SK-N-SH (cell line): ENCODE results near the gene FRAS1. TPM values are rescaled to one million over a fixed set of nuclear protein-coding genes. Genes with fewer than 3 reads are reported as not detected.

ENCODE experiments used
- CTCF ChIA-PET: fragments of 300-600, 350-600 bp; formaldehyde crosslinking; extraction: SDS; loops from one replicate; lab custom pipeline; 2021; lab: Yijun Ruan, JAX
- POLR2A ChIA-PET: fragments of 350-600 bp; sonication (Branson Sonifier 250); formaldehyde crosslinking; extraction: SDS; loops from one replicate; lab custom pipeline; 2020; ENCODE audit warnings: antibody characterized with exemption, inconsistent platforms; lab: Yijun Ruan, JAX
- DNase-seq: peaks from one replicate; pipeline ENCODE4 v3.0.0; 2012
- H2AFZ ChIP-seq: fragments of 200-600 bp; sonication (generic); 2 replicates; pipeline ENCODE4 v1.8.1; 2016; ENCODE audit warnings: antibody characterized with exemption, mild to moderate bottlenecking, low read depth
- H3F3A ChIP-seq: fragments of 200-600 bp; sonication (generic); replicated peaks from 2 replicates; pipeline ENCODE3; 2016; ENCODE audit warnings: antibody characterized with exemption, mild to moderate bottlenecking; ENCODE audit not compliant: insufficient read depth
- H3K27ac ChIP-seq, 2 experiments: fragments of 200-500 bp in 1 of 2; fragments of 200-600 bp in 1 of 2; sonication (Bioruptor generic) in 1 of 2; sonication (generic), shearing (Covaris generic) in 1 of 2; 2 replicates each; pipeline versions ENCODE4 v1.5.1 to v1.6.1; 2014 to 2016; ENCODE audit warnings: low read depth in 2 of 2, inconsistent platforms in 1 of 2, low read length in 1 of 2, mild to moderate bottlenecking in 1 of 2, mixed read lengths in 1 of 2
- H3K27me3 ChIP-seq: fragments of 200-600 bp; sonication (generic), shearing (Covaris generic); 2 replicates; pipeline ENCODE4 v1.6.1; 2016; ENCODE audit warnings: mixed run types; ENCODE audit not compliant: insufficient read depth
- H3K36me3 ChIP-seq, 2 experiments: fragments of 200-500 bp in 1 of 2; fragments of 200-600 bp in 1 of 2; sonication (Bioruptor generic) in 1 of 2; sonication (generic) in 1 of 2; replicated peaks in 1 of 2; 2 replicates each; pipeline versions ENCODE3 to v1.5.1; 2014 to 2016; ENCODE audit warnings: low read length in 1 of 2, mild to moderate bottlenecking in 1 of 2; ENCODE audit not compliant: insufficient read depth in 2 of 2, control insufficient read depth in 1 of 2
- H3K4me1 ChIP-seq, 2 experiments: fragments of 200-500 bp in 1 of 2; fragments of 200-600 bp in 1 of 2; sonication (Bioruptor generic) in 1 of 2; sonication (generic), shearing (Covaris generic) in 1 of 2; 2 replicates each; pipeline versions ENCODE4 v1.5.1 to v1.6.1; 2014 to 2016; ENCODE audit warnings: low read depth in 1 of 2, low read length in 1 of 2, mixed run types in 1 of 2; ENCODE audit not compliant: insufficient read depth in 2 of 2, control insufficient read depth in 1 of 2
- H3K4me2 ChIP-seq: fragments of 200-600 bp; sonication (generic), shearing (Covaris generic); 2 replicates; pipeline ENCODE4 v1.6.1; 2017; ENCODE audit warnings: mixed run types
- H3K4me3 ChIP-seq, 2 experiments: fragments of 200-500 bp in 1 of 2; fragments of 200-600 bp in 1 of 2; sonication (Bioruptor generic) in 1 of 2; sonication (generic), shearing (Covaris generic) in 1 of 2; 2 replicates each; pipeline versions ENCODE4 v1.5.1 to v1.8.1; 2014 to 2016; ENCODE audit warnings: low read depth in 2 of 2, inconsistent platforms in 1 of 2, low read length in 1 of 2, mild to moderate bottlenecking in 1 of 2, mixed read lengths in 1 of 2, moderate library complexity in 1 of 2
- H3K79me2 ChIP-seq: fragments of 200-600 bp; sonication (generic); 2 replicates; pipeline ENCODE4 v1.8.1; 2017; ENCODE audit warnings: mild to moderate bottlenecking; ENCODE audit not compliant: insufficient read depth
- H3K9ac ChIP-seq: fragments of 200-600 bp; sonication (generic); 2 replicates; pipeline ENCODE4 v1.6.1; 2017; ENCODE audit warnings: mixed run types
- H3K9me2 ChIP-seq: fragments of 200-600 bp; sonication (generic); 2 replicates; pipeline ENCODE4 v1.6.1; 2017; ENCODE audit warnings: mixed run types
- H3K9me3 ChIP-seq: fragments of 200-600 bp; sonication (generic); 2 replicates; pipeline ENCODE4 v1.6.1; 2017; ENCODE audit warnings: mixed run types, mild to moderate bottlenecking, moderate library complexity
- H4K20me1 ChIP-seq: fragments of 200-600 bp; sonication (generic); 2 replicates; pipeline ENCODE4 v1.6.1; 2017; ENCODE audit warnings: mild to moderate bottlenecking, mixed run types; ENCODE audit not compliant: insufficient read depth
- EZH2phosphoT487 ChIP-seq: fragments of 200-600 bp; sonication (generic); IDR thresholded peaks from 2 replicates; pipeline ENCODE4 v1.6.1; 2017; ENCODE audit warnings: low read depth, mixed run types, mild to moderate bottlenecking, antibody characterized with exemption, moderate library complexity, borderline replicate concordance
- FOSL2 ChIP-seq: IDR thresholded peaks from 2 replicates; pipeline ENCODE4 v1.4.0; 2012; ENCODE audit warnings: low read depth, mild to moderate bottlenecking, moderate library complexity, borderline replicate concordance
- FOXM1 ChIP-seq: IDR thresholded peaks from 2 replicates; pipeline ENCODE4 v1.4.0; 2012; ENCODE audit warnings: low read depth, mild to moderate bottlenecking
- GATA2 ChIP-seq: sonication (generic); formaldehyde crosslinking; IDR thresholded peaks from 2 replicates; pipeline ENCODE4 v1.5.0; 2020; ENCODE audit warnings: mild to moderate bottlenecking, missing genetic modification reagents
- IRF3 ChIP-seq: fragments of 150-350 bp; IDR thresholded peaks from 2 replicates; pipeline ENCODE4 v1.6.1; 2016; ENCODE audit warnings: mild to moderate bottlenecking, low read depth, low read length
- NFIC ChIP-seq: IDR thresholded peaks from 2 replicates; pipeline ENCODE4 v1.4.0; 2012; ENCODE audit warnings: borderline replicate concordance
- RXRA ChIP-seq: IDR thresholded peaks from 2 replicates; pipeline ENCODE4 v1.4.0; 2012; ENCODE audit warnings: low read depth, mild to moderate bottlenecking, borderline replicate concordance
- WGBS: methylation state at CpG from one replicate; pipeline ENCODE4 v1.1.6; 2017; ENCODE audit warnings: low lambda C conversion rate; 5-methylcytosine and 5-hydroxymethylcytosine counted together
- polyA plus RNA-seq, 3 experiments: library from polyadenylated mRNA; depleted of rRNA; stranded (reverse); fragments of >200 nt; gene quantifications; 2 replicates each; pipeline ENCODE4 v1.2.3, GENCODE V29; 2012
- TF ChIP-seq, protein P1 (sequence below): IDR thresholded peaks from 2 replicates; pipeline ENCODE4 v1.6.1; 2012; ENCODE audit warnings: mild to moderate bottlenecking, low read depth, low read length, moderate library complexity

The FRAS1 gene
- polyA plus RNA-seq, 1 of the 3 experiments (the other 2 are of a cell fraction) = 8.3 TPM

DNA sequence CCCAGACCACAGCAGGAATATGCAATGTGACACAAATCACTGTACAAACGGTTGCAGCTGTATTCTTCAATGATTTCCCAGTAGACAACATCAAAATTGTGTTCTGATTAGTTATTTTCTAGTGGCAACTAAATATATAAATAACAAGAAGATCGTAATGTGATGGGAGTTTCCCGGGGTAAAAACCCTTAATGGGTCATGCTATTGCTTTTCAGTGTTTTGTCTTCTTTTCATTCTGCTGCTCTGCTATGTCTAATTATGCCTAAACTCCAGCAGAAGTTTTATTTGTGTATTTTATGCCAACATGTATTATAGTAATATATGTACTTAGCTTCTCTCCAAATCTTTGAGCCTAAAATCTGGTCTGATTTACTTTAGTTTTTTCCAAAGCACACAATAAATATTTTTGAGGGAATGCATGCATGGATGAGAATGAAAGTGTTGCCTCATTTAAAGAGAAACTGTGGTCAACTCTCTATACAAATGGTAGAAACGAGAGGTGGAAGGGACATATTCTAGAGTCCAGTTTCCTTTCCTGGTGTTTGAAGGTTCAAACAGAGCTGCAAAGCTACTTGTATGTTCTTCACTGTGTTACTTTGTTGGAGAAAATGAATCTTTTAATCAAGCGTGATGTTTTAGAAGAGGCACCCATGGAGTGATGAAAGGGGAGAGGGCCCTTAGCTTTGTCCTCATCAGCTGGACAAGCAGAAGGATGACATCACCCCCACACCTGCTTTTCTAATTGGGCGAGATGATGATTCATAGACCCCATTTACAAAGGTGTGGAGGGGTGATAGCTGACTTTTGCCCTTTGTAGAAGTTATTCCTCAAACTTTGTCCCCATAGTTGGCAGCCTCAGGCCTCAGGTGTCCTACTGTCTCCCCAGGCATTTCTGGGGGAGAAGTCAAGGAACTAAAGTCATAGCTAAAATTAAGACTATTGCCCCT lies 129.7 kb downstream of the FRAS1 start:
- H2AFZ ChIP-seq = no peak overlapping the region
- CTCF ChIA-PET = interaction anchor here (0.6 kb wide), 1 partner anchor 319 kb away, joined by 4 read pairs; no protein-coding TSS in a partner anchor
- WGBS = 74% methylated on average over 6 of the region's 6 CpGs

DNA sequence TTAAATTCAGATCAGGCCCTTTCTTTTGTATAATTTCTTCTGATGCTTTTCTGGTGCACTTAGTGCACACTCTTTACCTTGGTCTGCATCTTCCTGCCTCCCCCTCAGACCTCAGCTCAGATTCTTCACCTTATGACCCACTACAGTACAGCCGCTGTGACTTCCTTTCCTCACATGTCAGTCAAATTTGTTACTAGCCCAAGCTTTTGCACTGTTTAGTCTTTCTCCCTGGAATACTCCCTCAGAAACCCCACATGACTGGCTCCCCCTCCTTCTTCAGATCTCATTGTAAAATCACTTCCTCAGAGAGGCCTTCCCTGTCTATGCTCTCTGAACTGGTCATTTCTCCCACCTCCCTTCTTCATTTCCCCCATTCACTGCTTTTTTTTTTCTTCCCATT lies 132.9 kb downstream of the FRAS1 start:
- H3K27me3 ChIP-seq = no peaks in the 10 kb centered on the region
- no peaks in the 10 kb centered on the region for H3K79me2 ChIP-seq
- H3K36me3 ChIP-seq = no peaks in the 10 kb centered on the region
- H4K20me1 ChIP-seq = no peaks in the 10 kb centered on the region
- no peak overlapping the region for H3K27ac ChIP-seq
- no peak overlapping the region for H3K4me2 ChIP-seq
- H3K4me1 ChIP-seq = no peaks in the 10 kb centered on the region; a peak in 1 of 4 replicates
- no peak for DNase-seq
- WGBS = 96% methylated on average over 1 of the region's 1 CpG
- no peak for TF ChIP-seq RXRA
- CTCF ChIA-PET = interaction anchor here (1.6 kb wide), 2 partner anchors 18 to 131 kb away, joined by 3 read pairs; no protein-coding TSS in a partner anchor
- H3K9me2 ChIP-seq = no peaks in the 10 kb centered on the region
- POLR2A ChIA-PET = no interaction called here
- H3K4me3 ChIP-seq = no peak overlapping the region
- H3F3A ChIP-seq = no peaks in the 10 kb centered on the region
- H3K9ac ChIP-seq = no peak overlapping the region
- H2AFZ ChIP-seq = no peak overlapping the region
- no peaks in the 10 kb centered on the region for H3K9me3 ChIP-seq

More for the DNA sequence above, 129.7 kb downstream of the FRAS1 start:
- Histone ChIP-seq H3K9me2 (no peaks in the 10 kb centered on the region), H3K4me3 (no peak overlapping the region), H3K79me2 (no peaks in the 10 kb centered on the region), H3K4me2 (no peak overlapping the region), H3K9me3 (no peaks in the 10 kb centered on the region), H4K20me1 (no peaks in the 10 kb centered on the region), H3K27ac (no peak overlapping the region), H3K36me3 (no peaks in the 10 kb centered on the region), H3K4me1 (no peaks in the 10 kb centered on the region; a peak in 1 of 4 replicates), H3K9ac (no peak overlapping the region)
- POLR2A ChIA-PET = no interaction called here
- DNase-seq = no peak
- TF ChIP-seq, protein P1, sequence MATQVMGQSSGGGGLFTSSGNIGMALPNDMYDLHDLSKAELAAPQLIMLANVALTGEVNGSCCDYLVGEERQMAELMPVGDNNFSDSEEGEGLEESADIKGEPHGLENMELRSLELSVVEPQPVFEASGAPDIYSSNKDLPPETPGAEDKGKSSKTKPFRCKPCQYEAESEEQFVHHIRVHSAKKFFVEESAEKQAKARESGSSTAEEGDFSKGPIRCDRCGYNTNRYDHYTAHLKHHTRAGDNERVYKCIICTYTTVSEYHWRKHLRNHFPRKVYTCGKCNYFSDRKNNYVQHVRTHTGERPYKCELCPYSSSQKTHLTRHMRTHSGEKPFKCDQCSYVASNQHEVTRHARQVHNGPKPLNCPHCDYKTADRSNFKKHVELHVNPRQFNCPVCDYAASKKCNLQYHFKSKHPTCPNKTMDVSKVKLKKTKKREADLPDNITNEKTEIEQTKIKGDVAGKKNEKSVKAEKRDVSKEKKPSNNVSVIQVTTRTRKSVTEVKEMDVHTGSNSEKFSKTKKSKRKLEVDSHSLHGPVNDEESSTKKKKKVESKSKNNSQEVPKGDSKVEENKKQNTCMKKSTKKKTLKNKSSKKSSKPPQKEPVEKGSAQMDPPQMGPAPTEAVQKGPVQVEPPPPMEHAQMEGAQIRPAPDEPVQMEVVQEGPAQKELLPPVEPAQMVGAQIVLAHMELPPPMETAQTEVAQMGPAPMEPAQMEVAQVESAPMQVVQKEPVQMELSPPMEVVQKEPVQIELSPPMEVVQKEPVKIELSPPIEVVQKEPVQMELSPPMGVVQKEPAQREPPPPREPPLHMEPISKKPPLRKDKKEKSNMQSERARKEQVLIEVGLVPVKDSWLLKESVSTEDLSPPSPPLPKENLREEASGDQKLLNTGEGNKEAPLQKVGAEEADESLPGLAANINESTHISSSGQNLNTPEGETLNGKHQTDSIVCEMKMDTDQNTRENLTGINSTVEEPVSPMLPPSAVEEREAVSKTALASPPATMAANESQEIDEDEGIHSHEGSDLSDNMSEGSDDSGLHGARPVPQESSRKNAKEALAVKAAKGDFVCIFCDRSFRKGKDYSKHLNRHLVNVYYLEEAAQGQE = no peak
- no peak for TF ChIP-seq FOXM1
- TF ChIP-seq IRF3 = no peak
- no peak for TF ChIP-seq EZH2phosphoT487
- TF ChIP-seq GATA2 (CRISPR knock-in tag) = no peak
- TF ChIP-seq FOSL2 = no peak
- no peak for TF ChIP-seq NFIC
- TF ChIP-seq, all 33 proteins: peak for 0
- H3K27me3 ChIP-seq = no peaks in the 10 kb centered on the region
- no peaks in the 10 kb centered on the region for H3F3A ChIP-seq
